ENCODE data around the gene HSP90AA1.

DNA sequence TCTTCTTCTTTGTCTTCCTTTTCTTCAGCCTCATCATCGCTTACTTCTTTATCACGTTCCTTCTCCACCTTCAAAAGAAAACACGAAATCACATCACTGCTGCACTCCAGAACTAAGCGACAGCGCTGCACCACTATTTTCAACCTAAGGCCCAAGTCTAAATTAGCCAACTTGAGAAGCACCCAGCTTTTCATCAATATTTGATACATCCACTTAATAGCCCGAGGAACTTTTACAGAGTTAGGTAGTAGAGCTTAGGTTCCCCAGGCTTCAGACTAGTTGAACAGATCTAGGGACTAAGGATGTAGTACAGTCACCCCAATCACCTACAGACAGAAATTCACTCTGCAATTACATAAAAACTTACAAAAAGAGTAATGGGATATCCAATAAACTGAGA, 1.9 kb downstream of the HSP90AA1 start:
- TF ChIP-seq EP300 (IDR thresholded peaks at IDR 0.05) (no peak), POLR2A (IDR thresholded peaks at IDR 0.05) (no peak), POLR2AphosphoS5 (IDR thresholded peaks at IDR 0.05) (no peak)
- TF ChIP-seq, protein P1, sequence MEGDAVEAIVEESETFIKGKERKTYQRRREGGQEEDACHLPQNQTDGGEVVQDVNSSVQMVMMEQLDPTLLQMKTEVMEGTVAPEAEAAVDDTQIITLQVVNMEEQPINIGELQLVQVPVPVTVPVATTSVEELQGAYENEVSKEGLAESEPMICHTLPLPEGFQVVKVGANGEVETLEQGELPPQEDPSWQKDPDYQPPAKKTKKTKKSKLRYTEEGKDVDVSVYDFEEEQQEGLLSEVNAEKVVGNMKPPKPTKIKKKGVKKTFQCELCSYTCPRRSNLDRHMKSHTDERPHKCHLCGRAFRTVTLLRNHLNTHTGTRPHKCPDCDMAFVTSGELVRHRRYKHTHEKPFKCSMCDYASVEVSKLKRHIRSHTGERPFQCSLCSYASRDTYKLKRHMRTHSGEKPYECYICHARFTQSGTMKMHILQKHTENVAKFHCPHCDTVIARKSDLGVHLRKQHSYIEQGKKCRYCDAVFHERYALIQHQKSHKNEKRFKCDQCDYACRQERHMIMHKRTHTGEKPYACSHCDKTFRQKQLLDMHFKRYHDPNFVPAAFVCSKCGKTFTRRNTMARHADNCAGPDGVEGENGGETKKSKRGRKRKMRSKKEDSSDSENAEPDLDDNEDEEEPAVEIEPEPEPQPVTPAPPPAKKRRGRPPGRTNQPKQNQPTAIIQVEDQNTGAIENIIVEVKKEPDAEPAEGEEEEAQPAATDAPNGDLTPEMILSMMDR (IDR thresholded peaks at IDR 0.05): no peak
